Dermis microvascular lymphatic vessel endothelial cell (primary cell): ENCODE measurements around the gene GATA3. TPM values are rescaled to one million over a fixed set of nuclear protein-coding genes. Genes with fewer than 3 reads are reported as not detected.

Experiments
- DNase-seq, 2 donors: peaks; one replicate each; pipeline versions ENCODE4 v3.0.0 to v3.0.0-alpha.2; 2010; ENCODE audit warnings: low read depth in 2 of 2
- total RNA-seq: library from RNA; depleted of rRNA; stranded (reverse); fragments of >200 nt; gene quantifications from 2 replicates; pipeline ENCODE4 v1.2.1, GENCODE V29; 2014

The GATA3 gene
- total RNA-seq, 1 donor from 2014 or later: under 0.01 TPM

- DNase-seq: no peak
These were observed 3.2 kb upstream of the GATA3 start for GRCh38 chr10:8051109-8051821.

DNA sequence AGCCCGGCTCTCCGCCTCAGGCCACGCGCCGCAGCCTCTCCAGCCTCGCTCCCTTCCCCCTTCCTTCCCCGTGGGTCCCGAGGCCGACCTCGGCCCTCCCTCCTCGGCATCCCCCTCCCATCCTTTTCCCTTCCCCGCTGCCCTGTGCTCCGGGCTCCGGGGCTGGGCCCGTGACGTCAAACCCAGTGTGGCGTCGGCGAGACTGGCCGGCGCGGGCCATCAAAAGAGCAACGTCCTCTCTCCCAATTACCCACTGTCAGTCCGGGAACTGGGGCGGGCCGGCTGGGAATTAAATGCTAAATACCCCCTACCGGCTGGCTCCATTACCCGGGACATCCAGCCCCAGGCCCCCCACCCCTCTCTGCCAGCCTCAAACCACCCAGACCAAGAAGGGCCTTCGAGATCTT lies 2.6 kb upstream of the GATA3 start:
- no peak for DNase-seq

DNA sequence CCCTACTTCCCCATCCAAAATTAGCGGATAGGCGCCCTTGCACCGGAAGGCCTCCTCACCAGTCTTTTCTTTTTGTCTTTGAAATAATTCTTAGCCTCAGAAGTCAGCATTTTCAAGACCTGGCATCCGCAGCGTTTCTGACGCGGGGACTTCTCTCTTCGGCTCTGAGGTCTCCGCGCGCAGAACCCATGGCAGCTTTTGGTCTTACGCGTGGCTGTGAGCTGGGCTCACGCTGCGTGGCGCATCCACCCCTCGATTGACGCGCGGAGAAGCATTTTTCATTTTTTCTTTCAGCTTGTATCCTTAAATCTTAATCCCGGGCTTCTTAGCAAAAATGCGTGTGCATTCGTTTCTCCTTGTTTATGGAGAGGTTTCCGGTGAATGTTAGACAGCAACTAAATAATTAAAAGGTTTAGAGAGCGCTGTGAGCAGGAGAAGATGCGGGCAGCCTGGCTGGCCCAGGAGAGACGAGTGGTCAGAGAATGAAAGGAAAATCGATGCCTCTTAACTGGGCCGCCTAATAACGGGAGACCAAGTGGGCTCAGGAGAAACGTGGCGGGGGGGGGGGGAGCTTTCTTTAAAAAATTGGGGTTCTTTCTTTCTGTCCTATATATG lies 2.0 kb upstream of the GATA3 start:
- no peak for DNase-seq

DNA sequence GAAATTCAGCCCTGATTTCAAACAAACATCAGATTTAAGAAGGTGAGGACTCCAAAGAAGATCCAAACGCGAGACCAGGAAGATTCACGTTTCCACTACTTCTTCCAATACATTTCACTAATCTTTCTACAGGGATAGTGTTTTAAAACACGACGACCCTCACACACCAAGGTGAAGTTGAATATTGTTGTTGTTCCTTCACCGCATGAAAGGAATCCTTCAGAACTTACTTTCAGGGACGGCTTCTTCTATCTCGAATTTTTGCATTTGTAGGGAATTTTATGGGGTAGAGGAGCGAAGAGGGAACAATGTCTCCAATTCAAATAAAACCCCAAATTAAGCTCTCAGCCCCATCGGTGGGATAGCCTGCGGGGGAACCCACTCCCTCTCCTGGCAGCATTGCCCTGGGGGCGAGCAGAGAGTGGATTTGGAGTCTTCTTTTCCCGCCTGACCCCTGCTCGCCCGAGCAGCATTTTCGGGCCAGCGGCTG lies 1.5 kb upstream of the GATA3 start:
- DNase-seq: no peak

DNA sequence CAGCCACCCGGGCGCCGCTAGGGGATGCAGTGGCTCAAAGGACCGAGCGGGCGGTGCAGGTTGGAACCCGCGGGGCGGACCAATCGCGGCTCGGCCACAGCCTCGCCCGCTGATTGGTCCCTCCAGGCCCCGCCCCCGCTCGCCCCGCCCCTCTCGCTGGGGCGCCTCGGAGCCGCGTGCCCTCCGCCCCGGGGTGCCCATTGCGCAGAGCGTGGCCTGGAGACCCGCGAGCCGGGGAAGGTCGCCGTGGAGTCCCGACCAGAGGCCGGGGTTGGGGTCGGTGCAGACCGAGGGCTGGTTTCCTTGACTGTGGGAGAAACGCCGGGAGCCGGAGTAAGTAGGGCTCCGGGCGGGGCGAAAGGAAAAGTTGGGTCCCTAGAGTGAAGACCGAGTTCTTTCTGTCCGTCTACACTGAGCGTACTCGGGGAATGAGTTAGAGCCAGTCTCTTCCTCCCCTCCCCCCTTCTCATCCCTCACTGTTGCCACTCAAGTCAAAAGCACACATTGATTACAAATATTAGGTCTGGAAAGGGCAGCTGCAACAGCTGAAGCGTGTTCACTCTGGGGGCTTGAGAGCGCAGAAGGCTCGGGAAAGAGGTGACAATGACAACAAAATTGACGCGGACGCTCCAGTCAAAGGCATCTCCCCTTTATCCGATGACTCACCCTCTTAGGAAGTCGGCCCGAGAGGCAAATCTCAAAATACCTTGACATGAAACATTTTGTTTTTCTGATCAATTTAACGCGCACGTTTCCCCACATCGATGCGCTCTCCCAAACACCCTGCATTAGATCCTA lies 843 bp upstream of the GATA3 start:
- DNase-seq: peak; percentile 65 to 90

DNA sequence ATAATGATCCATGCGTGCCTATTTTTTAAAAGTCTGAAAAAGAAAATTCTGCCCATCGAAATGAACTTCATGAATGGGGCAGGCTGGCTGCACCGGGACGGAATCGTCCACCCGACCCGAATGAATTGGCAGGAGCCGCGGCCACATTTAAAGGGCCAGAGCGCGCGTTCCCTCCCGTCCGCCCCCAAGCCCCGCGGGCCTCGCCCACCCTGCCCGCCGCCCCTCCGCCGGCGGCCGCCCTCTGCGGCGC lies 319 bp upstream of the GATA3 start:
- peak in 1 of 2 donors; percentile 58 for DNase-seq

- no peak for DNase-seq
These were observed 1.2 kb downstream of the GATA3 start for GRCh38 chr10:8055420-8056349.

DNA sequence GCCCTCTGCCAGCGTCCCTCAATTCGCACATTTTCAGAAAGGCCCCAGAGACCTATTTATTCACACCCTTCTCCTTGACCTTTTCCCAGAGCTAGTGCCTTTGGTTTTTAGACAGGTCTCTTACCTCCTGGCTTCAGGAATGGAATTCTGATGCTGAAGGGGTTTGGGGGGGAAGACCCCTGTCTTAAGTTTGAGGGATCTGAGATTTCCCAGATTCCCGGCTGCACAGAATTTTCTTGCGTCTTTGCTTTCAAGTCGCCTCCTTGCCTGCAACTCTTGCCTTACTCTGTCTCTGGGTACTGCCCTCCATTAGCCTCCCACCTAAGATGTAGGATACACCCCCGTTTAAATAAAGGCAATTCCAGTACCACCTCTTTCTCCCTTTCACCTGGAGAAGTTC lies 1.9 kb downstream of the GATA3 start:
- no peak for DNase-seq

- DNase-seq: no peak
These were observed 2.4 kb downstream of the GATA3 start for GRCh38 chr10:8056871-8057331.

GRCh38 chr10:8057636-8058273 lies 3.3 kb downstream of the GATA3 start:
- DNase-seq: no peak

GRCh38 chr10:8058274-8059111 lies 4.0 kb downstream of the GATA3 start:
- DNase-seq: no peak

GRCh38 chr10:8059191-8059936 lies 4.9 kb downstream of the GATA3 start:
- DNase-seq: no peak

- peak in 1 of 2 donors; percentile 41 for DNase-seq
These were observed 5.7 kb downstream of the GATA3 start for GRCh38 chr10:8060010-8060703.

- no peak for DNase-seq
These were observed 6.2 kb downstream of the GATA3 start for GRCh38 chr10:8060704-8061121.

DNA sequence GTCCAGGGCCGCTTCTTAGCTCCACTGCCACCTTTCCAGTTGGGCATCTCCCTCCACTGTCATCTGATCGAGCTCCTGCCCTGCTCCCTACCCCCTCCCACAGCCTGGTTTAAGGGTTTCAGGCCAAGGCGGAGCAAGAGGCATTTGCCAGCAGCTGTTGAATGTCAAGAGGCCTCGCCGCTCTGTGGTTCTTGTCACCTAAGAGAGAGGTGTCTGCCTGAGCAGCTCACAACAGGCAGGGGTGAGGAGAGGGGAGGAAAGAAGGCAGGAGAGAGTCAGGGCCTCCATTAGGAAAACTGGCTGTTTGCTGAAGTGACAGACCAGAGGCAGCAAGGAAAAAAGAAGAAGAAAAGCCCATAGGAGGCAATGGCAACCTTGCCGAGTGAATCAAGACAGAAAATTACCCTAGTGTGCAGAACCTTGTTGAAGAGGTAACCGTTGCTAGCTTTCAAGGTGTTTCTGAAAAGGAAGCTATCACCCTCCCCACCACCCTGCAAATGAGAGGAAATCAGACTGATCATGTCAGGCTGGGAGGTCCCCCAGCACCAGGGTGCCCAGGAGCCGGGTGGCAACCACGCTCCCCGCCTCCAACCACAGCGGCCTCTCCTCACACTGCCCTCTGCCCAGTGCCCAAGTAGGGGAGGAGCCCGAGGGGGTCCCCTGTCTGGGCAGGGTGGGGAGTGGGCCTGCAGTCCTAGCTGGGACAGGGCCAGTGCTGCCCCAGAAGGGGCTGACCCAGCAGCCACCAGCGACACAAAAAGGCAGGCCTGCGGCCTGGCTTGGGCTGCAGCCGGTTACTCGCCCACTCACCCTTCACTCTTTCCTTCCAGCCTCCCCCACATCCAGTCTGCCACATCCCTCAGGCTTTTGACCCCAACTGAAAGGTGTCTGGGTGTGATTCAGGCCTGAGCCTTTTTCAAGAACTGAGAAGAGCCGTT lies 7.1 kb downstream of the GATA3 start:
- DNase-seq: no peak

DNA sequence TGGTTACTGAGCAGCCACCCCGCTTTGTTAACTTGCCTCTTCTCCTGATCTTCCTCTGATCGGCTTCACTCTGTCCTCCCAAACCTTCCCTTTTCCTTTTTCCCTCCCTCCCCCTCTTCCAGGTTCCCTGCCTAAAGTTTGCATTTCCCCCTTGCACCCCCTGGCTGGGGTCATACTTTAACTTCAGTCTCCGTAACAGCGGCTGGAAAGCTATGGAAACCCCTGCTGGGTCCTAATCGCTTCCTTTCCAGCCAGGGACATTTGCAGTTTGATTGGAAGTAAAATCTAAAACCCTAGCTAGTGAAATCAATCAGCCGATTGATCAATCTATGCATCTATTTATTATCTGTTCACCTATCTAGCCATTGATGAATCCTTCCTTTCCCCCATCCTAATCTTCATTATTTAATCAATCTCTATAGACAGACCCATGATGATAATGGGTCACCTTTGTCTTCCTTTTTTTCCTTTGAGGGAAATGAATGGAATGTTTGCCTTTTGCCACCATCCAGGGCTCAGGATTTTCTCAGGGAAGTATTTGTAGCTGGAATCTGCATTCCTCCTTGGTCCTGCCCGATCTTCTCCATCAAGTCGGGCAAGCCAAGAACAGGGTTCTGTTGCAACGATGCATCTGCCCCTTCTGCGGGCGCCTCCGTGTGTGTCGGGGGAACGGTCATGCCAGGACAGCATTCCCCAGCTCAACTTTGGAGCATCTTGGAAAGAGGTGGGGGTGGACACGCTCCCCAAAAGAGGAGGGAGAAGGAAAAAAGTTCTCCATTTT lies 8.8 kb downstream of the GATA3 start:
- no peak for DNase-seq

- DNase-seq: peak in 1 of 2 donors; percentile 30
These were observed 9.4 kb downstream of the GATA3 start for GRCh38 chr10:8063935-8064334.
